ENCODE results near the gene NLRP13.

DNA sequence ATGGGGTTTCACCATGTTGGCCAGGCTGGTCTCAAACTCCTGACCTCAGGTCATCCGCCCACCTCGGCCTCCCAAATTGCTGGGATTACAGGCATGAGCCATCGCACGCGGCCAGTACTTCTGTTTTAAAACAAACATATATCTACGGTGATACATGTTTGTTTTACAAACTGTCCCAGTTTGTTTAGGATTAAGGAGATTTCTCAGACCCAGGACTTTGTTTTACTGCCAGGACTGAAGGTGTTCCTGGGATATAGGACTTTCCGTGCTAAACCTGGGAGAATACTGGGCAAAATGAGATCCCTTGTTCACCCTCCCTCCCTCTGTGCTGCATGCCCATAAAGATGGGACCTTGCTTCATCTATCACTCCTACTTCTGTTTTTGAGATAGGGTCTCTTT, 24.3 kb upstream of the NLRP13 start:
- TF ChIP-seq, protein P1, sequence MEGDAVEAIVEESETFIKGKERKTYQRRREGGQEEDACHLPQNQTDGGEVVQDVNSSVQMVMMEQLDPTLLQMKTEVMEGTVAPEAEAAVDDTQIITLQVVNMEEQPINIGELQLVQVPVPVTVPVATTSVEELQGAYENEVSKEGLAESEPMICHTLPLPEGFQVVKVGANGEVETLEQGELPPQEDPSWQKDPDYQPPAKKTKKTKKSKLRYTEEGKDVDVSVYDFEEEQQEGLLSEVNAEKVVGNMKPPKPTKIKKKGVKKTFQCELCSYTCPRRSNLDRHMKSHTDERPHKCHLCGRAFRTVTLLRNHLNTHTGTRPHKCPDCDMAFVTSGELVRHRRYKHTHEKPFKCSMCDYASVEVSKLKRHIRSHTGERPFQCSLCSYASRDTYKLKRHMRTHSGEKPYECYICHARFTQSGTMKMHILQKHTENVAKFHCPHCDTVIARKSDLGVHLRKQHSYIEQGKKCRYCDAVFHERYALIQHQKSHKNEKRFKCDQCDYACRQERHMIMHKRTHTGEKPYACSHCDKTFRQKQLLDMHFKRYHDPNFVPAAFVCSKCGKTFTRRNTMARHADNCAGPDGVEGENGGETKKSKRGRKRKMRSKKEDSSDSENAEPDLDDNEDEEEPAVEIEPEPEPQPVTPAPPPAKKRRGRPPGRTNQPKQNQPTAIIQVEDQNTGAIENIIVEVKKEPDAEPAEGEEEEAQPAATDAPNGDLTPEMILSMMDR (conservative IDR thresholded peaks at IDR 0.05; ENCODE audit: low read length): no peak
- no peak for TF ChIP-seq EZH2phosphoT487 (IDR thresholded peaks at IDR 0.05; ENCODE audit: borderline replicate concordance)
